GM11168 (cell line): ENCODE measurements around the gene TMEM147.

Experiments
- in situ Hi-C: fragments of 300-500 bp; cut with MboI; formaldehyde crosslinking; loops from one replicate; pipeline ENCODE4 v1.12.0; 2022; ENCODE audit warnings: low sequenced_read_pairs; ENCODE audit not compliant: unreplicated experiment

TMEM147 gene

GRCh38 chr19:35545001-35545854 lies at the start of gene TMEM147:
TMEM147 (plus strand) TSS chr19:35545626; CDS start chr19:35545740, 114 bp downstream.
- in situ Hi-C loops: no loop called here

- in situ Hi-C loops: no loop called here
Measured at GRCh38 chr19:35497406-35497805, 48.0 kb upstream of the TMEM147 start.

GRCh38 chr19:35498220-35498619 lies 47.2 kb upstream of the TMEM147 start:
- in situ Hi-C loops: no loop called here

- in situ Hi-C loops: no loop called here
Measured at GRCh38 chr19:35498984-35499527, 46.4 kb upstream of the TMEM147 start.

- in situ Hi-C loops: no loop called here
Measured at GRCh38 chr19:35500611-35501010, 44.8 kb upstream of the TMEM147 start.

GRCh38 chr19:35501684-35502083 lies 43.7 kb upstream of the TMEM147 start:
- in situ Hi-C loops: no loop called here

GRCh38 chr19:35502751-35503150 lies 42.7 kb upstream of the TMEM147 start:
- in situ Hi-C loops: no loop called here

- in situ Hi-C loops: no loop called here
Measured at GRCh38 chr19:35506011-35506410, 39.4 kb upstream of the TMEM147 start.

- in situ Hi-C loops: no loop called here
Measured at GRCh38 chr19:35507561-35507960, 37.9 kb upstream of the TMEM147 start.

GRCh38 chr19:35508129-35508528 lies 37.3 kb upstream of the TMEM147 start:
- in situ Hi-C loops: no loop called here

GRCh38 chr19:35509018-35509652 lies 36.3 kb upstream of the TMEM147 start:
- in situ Hi-C loops: no loop called here

- in situ Hi-C loops: no loop called here
Measured at GRCh38 chr19:35509861-35510625, 35.4 kb upstream of the TMEM147 start.

GRCh38 chr19:35510626-35510964 lies 34.8 kb upstream of the TMEM147 start:
- in situ Hi-C loops: no loop called here

GRCh38 chr19:35511337-35511736 lies 34.1 kb upstream of the TMEM147 start:
- in situ Hi-C loops: no loop called here

- in situ Hi-C loops: no loop called here
Measured at GRCh38 chr19:35512831-35513627, 32.4 kb upstream of the TMEM147 start.

GRCh38 chr19:35513628-35514281 lies 31.7 kb upstream of the TMEM147 start, which contains the start of gene DMKN:
DMKN (minus strand) TSS chr19:35513649; CDS start chr19:35513475, 174 bp downstream.
- in situ Hi-C loops: no loop called here

- in situ Hi-C loops: no loop called here
Measured at GRCh38 chr19:35514282-35514809, 31.1 kb upstream of the TMEM147 start.

- in situ Hi-C loops: no loop called here
Measured at GRCh38 chr19:35516310-35516709, 29.1 kb upstream of the TMEM147 start.

- in situ Hi-C loops: no loop called here
Measured at GRCh38 chr19:35517342-35517741, 28.1 kb upstream of the TMEM147 start.
